ENCODE data around the gene SYNM.

Gene SYNM

GRCh38 chr15:99143242-99143641, 38.4 kb downstream of the SYNM start:
- no peak for DNase-seq

- no peak for DNase-seq
Measured at GRCh38 chr15:99143655-99144610, 39.1 kb downstream of the SYNM start.

DNA sequence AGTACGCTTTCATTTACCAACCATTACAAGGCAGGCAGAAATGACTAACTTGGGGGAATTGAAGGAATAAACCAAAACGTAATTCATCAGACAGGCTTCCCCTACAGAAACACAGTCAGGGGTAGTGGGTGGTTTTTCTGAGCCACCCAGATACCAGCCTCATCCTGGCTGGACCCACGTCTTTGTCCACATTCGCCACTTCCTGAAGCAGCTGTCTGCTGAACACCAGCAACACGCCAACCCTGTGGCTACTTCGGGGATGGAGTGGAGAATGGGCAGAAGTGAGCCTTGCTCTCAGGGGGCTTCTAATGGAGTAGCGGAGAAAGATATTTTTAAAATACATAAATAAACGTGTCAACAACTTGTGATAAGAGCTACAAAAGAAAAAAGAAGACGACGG, 40.1 kb downstream of the SYNM start:
- DNase-seq: no peak

DNA sequence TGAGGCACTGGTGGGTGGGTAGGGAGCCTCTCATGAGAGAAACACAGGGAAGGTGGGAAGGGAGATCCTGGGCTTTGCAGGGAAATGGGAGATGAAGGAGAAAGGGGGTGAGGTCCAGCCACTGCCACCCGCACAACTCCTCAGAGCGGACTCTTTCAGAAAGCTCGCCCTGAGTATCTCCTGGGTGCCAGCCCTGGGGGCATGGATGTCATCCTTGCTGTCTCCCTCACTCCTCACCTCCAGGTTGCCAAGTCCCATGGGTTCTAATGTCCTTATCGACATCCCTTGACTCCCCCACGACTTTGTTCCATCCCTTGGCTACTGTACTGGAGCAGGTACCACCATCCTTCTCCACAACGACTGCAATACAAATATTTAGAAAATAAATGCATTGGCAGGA, 40.9 kb downstream of the SYNM start:
- no peak for DNase-seq

- no peak for DNase-seq
Measured at GRCh38 chr15:99146661-99147060, 41.8 kb downstream of the SYNM start.

DNA sequence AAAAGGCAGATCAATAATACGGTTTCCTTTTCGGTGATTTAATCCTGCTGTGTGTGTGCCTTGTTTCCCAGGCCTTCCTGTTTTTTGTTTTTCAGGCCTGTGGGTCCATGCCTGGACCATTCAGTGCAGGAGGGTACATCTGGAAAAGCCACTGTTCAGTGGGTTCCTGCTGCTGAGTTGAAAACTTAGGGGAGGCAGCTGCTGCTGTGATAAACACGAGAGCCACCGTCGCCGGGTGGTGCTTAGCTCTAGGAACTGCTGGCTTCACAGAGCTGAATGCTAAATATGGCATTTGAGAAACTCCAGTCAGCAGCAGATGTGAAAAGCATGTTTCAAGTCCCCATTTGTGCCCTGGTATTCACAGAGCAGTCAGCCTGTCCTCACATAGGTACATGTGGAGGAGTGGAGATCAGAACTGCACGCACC, 44.0 kb downstream of the SYNM start:
- DNase-seq: no peak

DNA sequence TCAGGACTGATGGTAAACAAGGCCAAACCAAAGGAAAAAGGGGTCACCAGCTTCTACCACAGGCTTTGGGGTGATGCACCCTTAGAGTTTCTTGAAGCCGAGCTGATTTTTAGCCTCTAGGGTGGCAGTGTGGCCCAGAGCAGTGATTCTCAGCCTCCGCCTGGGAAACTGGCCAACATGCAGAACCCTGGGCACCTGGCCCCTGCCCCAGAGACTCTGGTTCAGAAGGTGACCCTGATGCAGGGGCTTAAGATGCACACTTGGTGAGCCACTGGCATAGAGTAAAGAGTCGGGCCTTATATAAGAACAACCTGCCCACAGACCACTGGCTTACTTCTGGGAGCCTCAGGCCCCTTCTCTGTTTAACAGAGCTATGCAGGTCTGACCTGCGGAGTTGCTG, 44.5 kb downstream of the SYNM start:
- DNase-seq: no peak

- no peak for DNase-seq
Measured at GRCh38 chr15:99151156-99151555, 46.3 kb downstream of the SYNM start.

GRCh38 chr15:99153026-99153535, 48.2 kb downstream of the SYNM start:
- no peak for DNase-seq

DNA sequence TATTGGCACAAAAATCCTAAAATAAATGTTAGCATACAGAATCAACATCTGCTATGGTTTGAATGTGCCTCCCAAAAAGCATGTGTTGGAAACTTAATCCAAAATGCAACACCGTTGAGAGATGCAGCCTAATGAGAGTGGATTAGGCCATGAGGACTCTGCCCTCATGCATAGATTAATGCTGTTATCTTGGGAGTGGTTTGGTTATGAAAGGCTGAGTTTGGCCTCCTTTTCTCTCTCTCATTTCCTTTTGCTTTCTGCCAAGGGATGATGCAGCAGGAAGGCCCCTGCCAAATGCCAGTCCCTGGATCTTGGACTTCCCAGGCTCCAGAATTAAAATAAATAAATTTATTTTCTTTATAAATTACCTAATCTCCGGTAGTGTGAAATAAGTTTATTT, 49.4 kb downstream of the SYNM start:
- DNase-seq: no peak

GRCh38 chr15:99155961-99156443, 51.1 kb downstream of the SYNM start:
- DNase-seq: no peak

- DNase-seq: no peak
Measured at GRCh38 chr15:99157456-99157855, 52.6 kb downstream of the SYNM start.

DNA sequence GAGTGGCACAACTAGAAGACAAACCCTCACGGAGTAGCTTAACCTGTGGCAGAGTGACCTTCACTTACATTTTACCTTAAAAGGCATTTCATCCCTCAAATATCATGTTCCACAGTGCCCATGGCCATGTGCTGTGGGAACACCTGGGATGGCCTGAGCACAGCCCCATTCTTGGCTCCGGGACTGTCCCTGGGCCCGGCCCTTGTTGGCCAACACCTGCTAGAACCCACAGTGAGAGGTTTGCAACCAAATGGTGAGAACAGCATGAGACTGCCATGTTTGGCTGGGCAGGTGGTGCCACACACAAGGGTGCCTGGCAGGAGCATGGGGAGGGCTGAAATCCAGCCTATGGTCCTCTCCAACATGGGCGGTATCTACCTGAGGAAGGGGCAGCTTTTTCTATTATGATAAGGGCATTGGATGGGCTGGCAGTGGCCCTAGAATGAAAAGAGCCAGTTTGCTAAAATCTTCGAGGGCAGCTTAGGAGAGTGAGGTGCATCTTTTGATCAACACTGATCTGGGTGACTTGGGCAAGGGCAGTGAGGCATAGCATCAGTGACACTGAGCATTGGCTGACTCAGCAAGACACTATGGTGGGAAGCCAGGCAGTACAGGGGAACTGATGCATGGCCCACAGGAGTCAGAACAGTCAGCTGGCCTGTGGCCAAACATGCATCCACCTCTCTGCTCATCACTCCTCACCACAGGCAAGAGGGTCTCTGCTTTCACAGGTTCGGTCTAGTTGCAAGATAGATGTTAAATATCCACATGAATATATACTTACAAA, 53.9 kb downstream of the SYNM start:
- DNase-seq: peak; percentile 21

GRCh38 chr15:99163271-99164062, 58.6 kb downstream of the SYNM start:
- no peak for DNase-seq

- no peak for DNase-seq
Measured at GRCh38 chr15:99164119-99164518, 59.2 kb downstream of the SYNM start.

- no peak for DNase-seq
Measured at GRCh38 chr15:99165020-99165790, 60.3 kb downstream of the SYNM start.

- no peak for DNase-seq
Measured at GRCh38 chr15:99165956-99166689, 61.2 kb downstream of the SYNM start.

GRCh38 chr15:99167201-99167600, 62.3 kb downstream of the SYNM start:
- DNase-seq: no peak

- no peak for DNase-seq
Measured at GRCh38 chr15:99167640-99168039, 62.8 kb downstream of the SYNM start.

DNA sequence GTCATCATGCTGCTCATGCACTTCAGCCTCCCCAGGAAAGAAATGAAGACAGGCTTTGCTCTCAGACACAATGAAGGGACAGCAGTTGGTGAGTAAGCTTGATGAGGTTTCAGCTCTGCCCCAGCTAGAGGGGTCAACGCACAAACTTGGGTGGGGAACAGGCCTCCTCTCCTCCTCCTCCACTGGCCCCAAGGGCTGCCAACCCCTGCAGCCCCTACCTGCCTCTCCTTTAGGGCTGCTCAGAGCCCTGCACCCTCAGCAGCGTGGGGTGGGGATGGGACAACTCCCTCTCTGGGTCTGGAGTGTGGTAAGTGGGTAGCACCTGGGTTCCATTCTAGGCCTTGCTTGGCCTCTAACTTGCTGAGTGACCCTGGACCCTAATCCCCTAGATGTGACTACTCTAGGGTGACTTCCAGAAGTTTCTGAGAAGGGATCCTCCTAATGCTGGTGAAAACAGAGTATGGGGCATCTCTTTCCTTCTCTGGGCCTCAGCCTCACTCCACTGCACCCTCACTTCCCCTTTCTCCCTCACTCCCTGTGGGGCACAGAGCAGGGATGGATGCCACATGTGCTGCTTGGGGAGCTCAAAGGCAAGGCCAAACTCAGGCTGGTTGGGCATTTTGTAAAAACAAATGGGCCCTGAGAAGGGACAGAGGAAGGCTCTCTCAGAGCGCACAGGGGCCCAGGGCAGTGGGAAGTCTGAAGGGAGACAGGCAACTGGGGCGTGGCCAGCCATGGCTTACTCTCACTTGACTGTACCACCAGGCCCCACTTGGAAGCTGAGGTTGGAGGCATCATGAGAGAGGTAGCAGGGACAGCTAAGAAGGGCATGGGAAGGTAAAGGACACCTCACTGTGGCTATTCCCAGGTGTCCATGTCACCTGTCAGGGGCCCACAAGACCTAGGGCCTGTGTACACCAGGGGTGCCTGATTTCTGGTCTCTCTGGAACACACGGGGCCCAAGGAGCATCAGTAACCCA, 64.0 kb downstream of the SYNM start:
- DNase-seq: no peak
